ELF-1 (cell line): ENCODE data around the gene CDH1.

ENCODE experiments used
- DNase-seq: peaks from one replicate; pipeline ENCODE4 v3.0.0-alpha.2; 2016; ENCODE audit warnings: low read depth, low spot score

The CDH1 gene

DNA sequence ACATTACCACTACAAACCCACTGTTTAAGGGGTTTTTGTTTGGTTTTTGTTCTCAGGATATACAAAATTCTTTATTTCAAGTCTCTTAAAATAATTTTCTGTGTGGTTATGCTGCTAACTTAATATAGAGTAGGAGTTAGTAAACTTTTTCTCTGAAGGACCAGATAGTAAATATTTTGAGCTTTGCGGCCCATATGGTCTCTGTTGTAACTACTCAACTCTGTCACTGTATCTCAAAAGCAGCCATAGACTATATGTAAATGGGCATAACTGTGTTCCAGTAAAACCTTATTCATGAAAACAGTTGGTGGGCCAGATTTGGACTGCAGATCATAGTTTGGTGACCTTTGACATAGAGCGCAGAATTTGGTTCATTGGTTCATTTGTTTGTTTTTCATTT lies 113.4 kb downstream of the CDH1 start:
- DNase-seq: no peak

DNA sequence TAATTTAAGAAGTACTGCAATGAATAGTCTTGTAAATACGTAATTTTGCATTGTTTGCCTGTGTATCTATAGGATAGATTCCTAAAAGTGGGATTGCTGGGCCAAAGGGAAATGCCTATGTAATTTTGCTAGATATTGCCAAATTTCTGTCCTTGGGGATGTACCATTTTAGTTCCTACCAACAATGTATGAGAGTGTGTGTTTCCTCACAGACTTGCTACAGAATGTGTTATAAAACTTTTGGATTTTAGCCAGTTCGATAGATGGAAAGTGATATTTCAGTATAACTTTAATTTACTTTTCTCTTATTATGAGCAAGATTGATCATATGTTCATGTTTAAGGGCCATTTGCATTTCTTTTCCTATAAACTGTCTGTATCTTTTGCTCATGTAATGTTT lies 114.5 kb downstream of the CDH1 start:
- no peak for DNase-seq

GRCh38 chr16:68857479-68857878 lies 120.4 kb downstream of the CDH1 start:
- no peak for DNase-seq

DNA sequence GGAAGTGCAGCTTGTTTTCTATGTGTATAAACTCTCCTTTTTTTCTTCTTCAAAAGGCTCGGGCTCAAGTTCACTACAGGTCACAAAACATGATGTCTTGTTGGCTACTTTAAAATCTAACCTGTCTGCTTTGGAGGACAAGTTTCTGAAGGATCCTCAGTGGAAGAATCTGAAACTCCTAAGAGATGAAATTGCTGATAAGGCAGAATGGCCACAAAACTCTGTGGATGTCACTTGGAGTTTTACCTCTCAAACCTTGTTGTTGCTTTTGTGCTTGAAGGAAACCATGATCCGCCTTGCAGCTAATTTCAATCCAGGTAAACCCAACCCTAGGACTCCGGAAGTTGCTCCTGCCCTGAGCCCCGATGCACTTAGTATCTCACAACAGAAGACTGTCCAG lies 122.7 kb downstream of the CDH1 start:
- no peak for DNase-seq

GRCh38 chr16:68860978-68861892 lies 124.1 kb downstream of the CDH1 start:
- DNase-seq: no peak

GRCh38 chr16:68866933-68867332 lies 129.8 kb downstream of the CDH1 start:
- no peak for DNase-seq

DNA sequence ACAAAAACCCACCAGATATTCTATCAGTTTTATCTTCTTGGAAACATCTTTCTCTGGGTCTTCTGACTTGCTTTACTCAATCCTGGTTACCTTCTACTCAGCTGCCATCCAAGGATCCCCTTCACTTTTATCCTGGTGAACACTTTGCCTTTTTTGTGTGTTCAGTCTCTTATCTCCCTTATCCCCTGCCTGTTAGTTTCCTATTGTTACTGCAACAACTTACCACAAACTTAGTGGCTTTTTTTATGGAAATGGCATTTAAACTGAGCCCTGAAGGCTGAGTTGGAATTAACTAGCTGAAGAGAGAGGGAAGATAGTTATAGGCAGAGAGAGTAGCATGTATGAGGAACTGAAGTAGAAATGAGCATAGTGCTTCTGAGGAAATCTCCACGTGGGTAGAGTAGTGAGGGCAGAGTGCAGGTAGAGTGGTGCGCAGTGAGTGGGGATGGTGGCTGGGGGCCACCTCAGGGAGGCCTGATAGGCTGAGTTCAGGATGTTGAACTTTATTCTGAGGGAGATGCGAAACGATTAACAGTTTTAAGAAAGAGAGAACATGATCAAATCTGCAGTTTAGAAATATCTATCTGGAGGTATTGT lies 132.5 kb downstream of the CDH1 start:
- no peak for DNase-seq

DNA sequence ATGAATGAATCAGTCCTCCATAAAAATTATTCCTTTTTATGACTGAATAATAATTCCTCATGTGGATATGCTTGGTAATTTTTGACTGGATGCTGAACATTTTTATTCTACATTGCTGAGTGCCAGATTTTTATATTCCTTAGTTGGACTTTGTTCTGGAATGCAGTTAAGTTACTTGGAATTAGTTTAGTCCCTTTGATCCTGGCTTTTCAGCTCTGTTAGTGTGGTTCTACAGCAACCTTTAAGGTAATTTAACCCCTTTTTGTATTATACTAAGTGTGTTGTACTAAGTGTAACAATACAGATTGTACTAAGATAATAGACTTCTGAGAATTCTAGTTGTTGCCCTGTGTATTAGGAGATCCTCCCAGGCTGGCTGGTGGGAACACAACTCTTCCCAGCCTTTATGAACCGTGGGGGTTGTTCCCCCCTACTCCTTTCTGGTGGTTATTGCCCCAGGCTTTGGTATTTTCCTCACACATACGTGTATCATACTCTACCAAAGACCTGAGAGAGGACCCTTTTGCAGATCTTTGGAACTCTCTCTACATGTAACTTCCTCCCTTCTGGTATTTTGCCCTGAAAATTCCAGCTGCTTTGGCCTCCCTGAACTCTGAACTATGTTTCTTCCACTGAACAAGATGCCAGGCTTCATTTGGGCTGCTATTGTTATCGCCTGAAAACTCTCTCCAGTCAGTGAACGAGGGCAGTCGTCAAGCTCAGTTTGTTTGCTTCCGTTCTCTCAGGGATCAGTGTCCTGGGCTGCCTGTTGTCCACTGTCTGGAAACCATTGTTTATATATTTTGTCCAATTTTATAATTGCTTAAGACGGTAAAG lies 136.8 kb downstream of the CDH1 start:
- DNase-seq: no peak

DNA sequence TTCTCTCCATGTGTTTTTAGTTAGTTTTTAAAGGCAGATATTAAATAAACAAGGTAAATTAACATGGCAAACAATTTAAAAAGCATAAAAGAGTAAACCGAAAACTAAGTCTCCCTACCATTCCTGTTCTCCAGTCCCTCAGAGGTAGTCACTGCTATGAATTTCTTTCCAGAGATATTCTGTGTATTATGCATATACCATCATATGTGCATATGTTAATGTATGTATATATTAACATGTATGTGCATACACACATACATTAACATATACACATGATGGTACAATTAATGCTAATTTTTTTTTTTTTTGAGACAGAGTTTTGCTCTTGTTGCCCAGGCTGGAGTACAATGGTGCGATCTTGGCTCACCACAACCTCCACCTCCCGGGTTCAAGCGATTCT lies 138.8 kb downstream of the CDH1 start:
- DNase-seq: no peak

DNA sequence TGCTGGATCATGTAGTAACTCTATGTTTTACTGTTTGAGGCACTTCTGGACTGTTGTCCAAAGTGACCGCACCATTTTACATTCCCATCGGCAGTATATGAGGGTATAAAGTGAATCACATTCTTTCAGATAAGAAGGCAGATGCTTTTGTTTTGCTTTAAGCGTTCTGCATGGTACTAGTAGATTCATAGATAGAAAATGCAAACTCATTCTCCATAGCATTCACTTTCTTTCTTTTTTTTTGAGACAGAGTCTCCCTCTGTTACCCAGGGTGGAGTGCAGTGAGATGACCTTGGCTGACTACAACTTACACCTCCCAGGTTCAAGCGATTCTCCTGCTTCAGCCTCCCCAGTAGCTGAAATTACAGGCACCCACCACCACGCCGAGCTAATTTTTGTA lies 146.6 kb downstream of the CDH1 start:
- no peak for DNase-seq

DNA sequence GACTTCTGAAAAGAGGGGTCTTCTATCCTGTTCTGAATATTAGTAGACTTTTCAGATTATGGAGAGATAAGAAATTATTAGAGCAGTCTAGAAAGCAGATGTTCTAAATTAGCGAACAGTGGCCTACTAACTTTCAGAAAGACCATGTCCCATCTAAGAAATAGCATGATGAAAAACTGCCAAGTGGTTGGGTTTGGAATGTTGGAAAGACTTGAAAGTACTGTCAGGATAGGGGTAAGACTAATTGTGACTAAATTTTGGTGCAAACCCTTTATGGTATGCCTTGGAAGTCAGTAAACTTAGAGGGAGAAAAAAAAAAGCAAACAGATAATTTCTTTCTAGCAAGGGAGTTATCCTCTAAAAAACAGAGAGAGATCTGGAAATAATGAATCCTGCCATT lies 147.3 kb downstream of the CDH1 start:
- DNase-seq: no peak
